ENCODE data around the gene LINC00632.
A peak's percentile ranks its signal among the peaks of the same experiment; 100 is the strongest.

The LINC00632 gene

DNA sequence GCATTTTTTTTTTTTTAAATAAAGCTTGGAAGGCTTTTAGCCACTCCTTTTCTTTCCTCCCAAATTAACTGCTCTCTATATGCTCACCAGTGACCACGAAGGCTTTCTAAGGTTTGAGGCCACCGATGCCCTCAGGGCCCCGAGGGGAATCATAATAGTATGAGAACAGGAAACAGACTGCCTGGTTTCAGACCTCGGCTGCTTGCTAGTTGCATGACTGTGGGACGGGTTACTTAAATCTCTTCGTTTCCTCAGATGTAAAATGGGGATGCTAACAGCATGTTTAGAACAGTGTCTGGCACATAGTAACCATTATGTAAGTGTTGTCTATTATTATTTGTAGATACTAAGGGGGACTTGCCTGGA is 3.6 kb downstream of the LINC00632 start:
- Histone ChIP-seq H3K27ac (ENCODE audit: low read length) (no peak overlapping the region), H3K4me3 (ENCODE audit: low read length) (peak overlapping the region; percentile 46; the same call in 1 of the 2 replicates), H3K27me3 (ENCODE audit: insufficient read depth, low read length) (no peaks in the 10 kb centered on the region), H3K36me3 (ENCODE audit: insufficient read depth, low read depth, low read length) (no peaks in the 10 kb centered on the region), H3K9me3 (ENCODE audit: insufficient read depth, low read depth, low read length) (no peaks in the 10 kb centered on the region), H3K4me1 (ENCODE audit: insufficient read depth, low read length) (no peaks in the 10 kb centered on the region; the same call in 1 of the 2 replicates), H3K9ac (ENCODE audit: low read depth, low read length) (no peak overlapping the region)

DNA sequence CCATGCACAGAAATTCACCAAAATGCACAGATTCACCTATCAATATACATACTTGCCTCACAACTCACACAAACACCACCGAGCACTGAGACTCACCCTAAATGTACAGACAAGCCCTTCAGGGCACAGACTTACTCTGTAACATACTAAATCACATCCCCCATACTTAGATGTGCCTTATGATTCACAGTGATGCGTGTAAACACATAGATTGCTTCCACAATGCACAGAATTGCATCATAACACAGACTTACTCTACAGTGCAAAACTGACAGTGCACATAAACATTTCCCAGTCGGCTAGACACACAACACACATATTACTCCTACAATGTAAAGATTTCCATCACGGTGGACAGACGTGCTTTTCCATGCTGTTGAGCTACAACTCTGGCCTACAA is 6.2 kb downstream of the LINC00632 start:
- Histone ChIP-seq H3K36me3 (ENCODE audit: insufficient read depth, low read depth, low read length) (no peaks in the 10 kb centered on the region), H3K9ac (ENCODE audit: low read depth, low read length) (no peak overlapping the region), H3K9me3 (ENCODE audit: insufficient read depth, low read depth, low read length) (no peaks in the 10 kb centered on the region), H3K27ac (ENCODE audit: low read length) (no peak overlapping the region), H3K4me1 (ENCODE audit: insufficient read depth, low read length) (no peaks in the 10 kb centered on the region), H3K4me3 (ENCODE audit: low read length) (no peak overlapping the region), H3K27me3 (ENCODE audit: insufficient read depth, low read length) (no peaks in the 10 kb centered on the region)

- no peaks in the 10 kb centered on the region for H3K9me3 ChIP-seq (ENCODE audit: insufficient read depth, low read depth, low read length)
- H3K9ac ChIP-seq (ENCODE audit: low read depth, low read length), result no peak overlapping the region
Measured at GRCh38 chrX:140723121-140723715, 13.7 kb downstream of the LINC00632 start.

DNA sequence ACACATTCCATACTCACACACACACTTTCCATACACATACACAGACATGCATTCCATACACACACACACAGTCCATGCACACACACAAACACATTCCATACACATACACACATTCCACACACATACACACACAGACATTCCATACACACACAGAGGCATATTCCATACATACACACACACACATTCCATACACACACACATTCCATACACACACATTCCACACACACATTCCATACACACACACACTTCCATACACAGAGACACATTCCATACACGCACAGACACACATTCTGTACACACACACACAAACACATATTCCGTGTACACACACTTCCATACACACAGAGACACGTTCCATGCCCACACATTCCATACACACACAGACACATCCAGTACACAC is 14.8 kb downstream of the LINC00632 start:
- no peak overlapping the region for H3K9ac ChIP-seq (ENCODE audit: low read depth, low read length)
- no peak overlapping the region for H3K4me3 ChIP-seq (ENCODE audit: low read length)
- no peaks in the 10 kb centered on the region for H3K9me3 ChIP-seq (ENCODE audit: insufficient read depth, low read depth, low read length)
- no peak overlapping the region for H3K27ac ChIP-seq (ENCODE audit: low read length)
- no peaks in the 10 kb centered on the region for H3K4me1 ChIP-seq (ENCODE audit: insufficient read depth, low read length)
- H3K36me3 ChIP-seq (ENCODE audit: insufficient read depth, low read depth, low read length), result peaks cover 16% of the 10 kb centered on the region
- H3K27me3 ChIP-seq (ENCODE audit: insufficient read depth, low read length), result no peaks in the 10 kb centered on the region

More at GRCh38 chrX:140723121-140723715, 13.7 kb downstream of the LINC00632 start:
- no peaks in the 10 kb centered on the region for H3K4me1 ChIP-seq (ENCODE audit: insufficient read depth, low read length)
- no peak overlapping the region for H3K27ac ChIP-seq (ENCODE audit: low read length)
- H3K4me3 ChIP-seq (ENCODE audit: low read length), result no peak overlapping the region
- H3K27me3 ChIP-seq (ENCODE audit: insufficient read depth, low read length), result no peaks in the 10 kb centered on the region
- H3K36me3 ChIP-seq (ENCODE audit: insufficient read depth, low read depth, low read length), result peaks cover 16% of the 10 kb centered on the region

GRCh38 chrX:140724736-140725135 is 15.2 kb downstream of the LINC00632 start:
- Histone ChIP-seq H3K27me3 (ENCODE audit: insufficient read depth, low read length) (no peaks in the 10 kb centered on the region), H3K27ac (ENCODE audit: low read length) (no peak overlapping the region), H3K9me3 (ENCODE audit: insufficient read depth, low read depth, low read length) (no peaks in the 10 kb centered on the region), H3K4me1 (ENCODE audit: insufficient read depth, low read length) (no peaks in the 10 kb centered on the region), H3K36me3 (ENCODE audit: insufficient read depth, low read depth, low read length) (peaks cover 16% of the 10 kb centered on the region), H3K4me3 (ENCODE audit: low read length) (no peak overlapping the region), H3K9ac (ENCODE audit: low read depth, low read length) (no peak overlapping the region)

DNA sequence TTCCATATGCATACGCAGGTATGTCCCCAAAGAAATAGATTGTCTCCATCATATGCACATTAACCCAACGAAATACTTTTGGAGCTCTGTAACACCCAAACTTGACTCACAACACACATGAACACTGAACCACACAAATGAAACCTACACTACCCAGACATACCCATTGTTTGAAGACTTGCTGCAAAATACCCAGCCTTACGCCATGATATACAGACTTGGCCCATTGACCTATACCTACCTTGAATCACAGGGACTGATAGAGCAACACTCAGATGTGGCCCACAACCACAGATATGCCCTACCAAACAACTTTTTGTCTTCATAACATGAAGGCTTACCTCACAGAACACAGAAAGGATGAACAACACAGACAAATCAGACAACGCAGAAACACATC is 15.9 kb downstream of the LINC00632 start:
- Histone ChIP-seq H3K9ac (ENCODE audit: low read depth, low read length) (no peak overlapping the region), H3K9me3 (ENCODE audit: insufficient read depth, low read depth, low read length) (no peaks in the 10 kb centered on the region), H3K36me3 (ENCODE audit: insufficient read depth, low read depth, low read length) (peaks cover 16% of the 10 kb centered on the region), H3K4me3 (ENCODE audit: low read length) (no peak overlapping the region), H3K4me1 (ENCODE audit: insufficient read depth, low read length) (no peaks in the 10 kb centered on the region), H3K27me3 (ENCODE audit: insufficient read depth, low read length) (no peaks in the 10 kb centered on the region), H3K27ac (ENCODE audit: low read length) (no peak overlapping the region)

DNA sequence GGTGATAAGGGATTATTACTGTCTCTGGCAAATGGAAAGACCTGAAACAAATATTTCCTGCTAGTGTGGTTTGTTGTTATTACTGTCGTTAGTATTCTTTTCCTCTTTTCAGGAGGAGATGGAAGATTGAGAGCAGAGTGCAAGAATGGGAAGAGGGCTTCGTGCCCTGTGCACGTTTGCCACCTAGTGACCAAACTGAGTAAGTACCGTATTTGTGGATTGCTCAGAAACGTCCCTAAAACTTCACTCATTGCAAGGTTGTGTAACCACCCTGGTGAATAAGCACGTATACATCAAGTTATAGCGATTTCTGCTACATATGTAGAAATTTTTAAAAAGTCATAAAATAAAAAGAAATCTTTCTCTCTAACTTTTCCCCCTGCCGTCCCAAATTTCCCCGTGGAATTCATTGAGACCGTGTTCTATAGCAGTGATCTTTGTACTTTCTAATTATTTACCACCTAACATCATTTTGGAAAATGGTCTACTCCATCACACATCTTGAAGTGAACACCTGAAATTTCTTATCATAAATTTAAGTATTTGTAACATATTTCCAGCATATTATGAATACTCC is 24.3 kb downstream of the LINC00632 start:
- H3K4me1 ChIP-seq (ENCODE audit: insufficient read depth, low read length), result no peaks in the 10 kb centered on the region
- H3K36me3 ChIP-seq (ENCODE audit: insufficient read depth, low read depth, low read length), result no peaks in the 10 kb centered on the region
- no peak overlapping the region for H3K27ac ChIP-seq (ENCODE audit: low read length)
- no peaks in the 10 kb centered on the region for H3K9me3 ChIP-seq (ENCODE audit: insufficient read depth, low read depth, low read length)
- no peak overlapping the region for H3K4me3 ChIP-seq (ENCODE audit: low read length)
- H3K9ac ChIP-seq (ENCODE audit: low read depth, low read length), result no peak overlapping the region
- H3K27me3 ChIP-seq (ENCODE audit: insufficient read depth, low read length), result no peaks in the 10 kb centered on the region

- Histone ChIP-seq H3K36me3 (ENCODE audit: insufficient read depth, low read depth, low read length) (no peaks in the 10 kb centered on the region), H3K9ac (ENCODE audit: low read depth, low read length) (no peak overlapping the region), H3K27ac (ENCODE audit: low read length) (no peak overlapping the region), H3K27me3 (ENCODE audit: insufficient read depth, low read length) (no peaks in the 10 kb centered on the region), H3K9me3 (ENCODE audit: insufficient read depth, low read depth, low read length) (no peaks in the 10 kb centered on the region), H3K4me1 (ENCODE audit: insufficient read depth, low read length) (no peaks in the 10 kb centered on the region), H3K4me3 (ENCODE audit: low read length) (no peak overlapping the region)
Measured at GRCh38 chrX:140744085-140744484, 34.5 kb downstream of the LINC00632 start.

- no peaks in the 10 kb centered on the region for H3K9me3 ChIP-seq (ENCODE audit: insufficient read depth, low read depth, low read length)
- H3K27me3 ChIP-seq (ENCODE audit: insufficient read depth, low read length), result no peaks in the 10 kb centered on the region
- no peak overlapping the region for H3K27ac ChIP-seq (ENCODE audit: low read length)
- no peak overlapping the region for H3K4me3 ChIP-seq (ENCODE audit: low read length)
- no peak overlapping the region for H3K9ac ChIP-seq (ENCODE audit: low read depth, low read length)
- no peaks in the 10 kb centered on the region for H3K4me1 ChIP-seq (ENCODE audit: insufficient read depth, low read length)
- H3K36me3 ChIP-seq (ENCODE audit: insufficient read depth, low read depth, low read length), result no peaks in the 10 kb centered on the region
Measured at GRCh38 chrX:140756941-140757340, 47.4 kb downstream of the LINC00632 start.

GRCh38 chrX:140762061-140762460 is 52.5 kb downstream of the LINC00632 start:
- Histone ChIP-seq H3K4me1 (ENCODE audit: insufficient read depth, low read length) (no peaks in the 10 kb centered on the region), H3K9me3 (ENCODE audit: insufficient read depth, low read depth, low read length) (no peaks in the 10 kb centered on the region), H3K4me3 (ENCODE audit: low read length) (no peak overlapping the region), H3K9ac (ENCODE audit: low read depth, low read length) (no peak overlapping the region), H3K27me3 (ENCODE audit: insufficient read depth, low read length) (peaks cover 14% of the 10 kb centered on the region), H3K27ac (ENCODE audit: low read length) (no peak overlapping the region), H3K36me3 (ENCODE audit: insufficient read depth, low read depth, low read length) (no peaks in the 10 kb centered on the region)

- no peaks in the 10 kb centered on the region for H3K4me1 ChIP-seq (ENCODE audit: insufficient read depth, low read length)
- H3K4me3 ChIP-seq (ENCODE audit: low read length), result peak overlapping the region; percentile 83
- H3K27ac ChIP-seq (ENCODE audit: low read length), result no peak overlapping the region
- H3K36me3 ChIP-seq (ENCODE audit: insufficient read depth, low read depth, low read length), result no peaks in the 10 kb centered on the region
- peaks cover 14% of the 10 kb centered on the region for H3K27me3 ChIP-seq (ENCODE audit: insufficient read depth, low read length)
- no peaks in the 10 kb centered on the region for H3K9me3 ChIP-seq (ENCODE audit: insufficient read depth, low read depth, low read length)
- peak overlapping the region; percentile 76 for H3K9ac ChIP-seq (ENCODE audit: low read depth, low read length)
Measured at GRCh38 chrX:140764401-140764919, 54.9 kb downstream of the LINC00632 start.

DNA sequence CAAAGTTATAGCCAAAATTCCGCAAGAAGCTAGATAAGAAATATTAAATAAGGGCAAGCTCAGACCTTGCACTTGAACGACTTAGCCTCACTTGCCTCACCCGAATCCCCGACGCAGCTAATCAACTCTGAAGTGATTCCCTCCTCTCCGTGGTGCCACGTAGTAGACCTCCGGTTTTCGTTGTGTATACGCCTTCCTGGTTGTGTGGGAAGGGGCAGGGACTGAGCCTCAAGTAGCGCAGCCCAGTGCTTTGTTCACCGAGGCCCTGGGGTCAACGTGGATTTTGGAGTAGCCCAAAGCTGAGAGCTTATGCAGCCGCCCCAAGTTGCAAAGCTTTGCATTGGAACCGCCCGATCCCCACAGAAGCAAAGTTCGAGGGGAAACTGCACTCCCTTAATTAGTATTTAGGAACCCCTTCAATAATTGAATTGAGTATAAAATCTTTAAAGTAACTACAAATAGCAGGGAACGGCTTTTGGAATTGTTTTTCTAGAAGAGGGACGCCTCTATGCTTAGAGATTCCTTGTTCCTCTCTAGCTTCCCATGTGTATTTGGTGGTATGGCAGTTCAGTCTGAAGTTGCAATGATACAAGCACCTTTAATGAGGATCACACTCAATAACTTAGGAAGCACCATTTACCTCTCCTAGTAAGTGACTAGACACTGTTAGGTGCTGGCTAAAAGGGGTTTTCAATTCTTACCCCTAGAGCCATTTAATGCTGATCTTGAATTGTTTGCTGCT is 55.7 kb downstream of the LINC00632 start:
- Histone ChIP-seq H3K27me3 (ENCODE audit: insufficient read depth, low read length) (peaks cover 14% of the 10 kb centered on the region), H3K9me3 (ENCODE audit: insufficient read depth, low read depth, low read length) (no peaks in the 10 kb centered on the region), H3K36me3 (ENCODE audit: insufficient read depth, low read depth, low read length) (no peaks in the 10 kb centered on the region), H3K4me1 (ENCODE audit: insufficient read depth, low read length) (no peaks in the 10 kb centered on the region), H3K27ac (ENCODE audit: low read length) (no peak overlapping the region), H3K9ac (ENCODE audit: low read depth, low read length) (peak overlapping the region; percentile 76; the same call in 1 of the 2 replicates), H3K4me3 (ENCODE audit: low read length) (peak overlapping the region; percentile 83)
